Testis (tissue), 2 donors: ENCODE results near the gene ALOXE3.

Experiments used
- CTCF ChIP-seq, 3 experiments: fragments of 450-650 bp in 2 of 3; fragments of 200-600 bp in 1 of 3; sonication (generic) in 1 of 3; IDR thresholded peaks; one replicate each; pipeline ENCODE4 v1.5.1; 2016 to 2019; ENCODE audit warnings: antibody characterized with exemption in 3 of 3, mild to moderate bottlenecking in 2 of 3, moderate library complexity in 1 of 3
- POLR2A ChIP-seq: fragments of 450-650 bp; IDR thresholded peaks from one replicate; pipeline ENCODE4 v1.6.1; 2017; ENCODE audit warnings: antibody characterized with exemption, mild to moderate bottlenecking, moderate library complexity

DNA sequence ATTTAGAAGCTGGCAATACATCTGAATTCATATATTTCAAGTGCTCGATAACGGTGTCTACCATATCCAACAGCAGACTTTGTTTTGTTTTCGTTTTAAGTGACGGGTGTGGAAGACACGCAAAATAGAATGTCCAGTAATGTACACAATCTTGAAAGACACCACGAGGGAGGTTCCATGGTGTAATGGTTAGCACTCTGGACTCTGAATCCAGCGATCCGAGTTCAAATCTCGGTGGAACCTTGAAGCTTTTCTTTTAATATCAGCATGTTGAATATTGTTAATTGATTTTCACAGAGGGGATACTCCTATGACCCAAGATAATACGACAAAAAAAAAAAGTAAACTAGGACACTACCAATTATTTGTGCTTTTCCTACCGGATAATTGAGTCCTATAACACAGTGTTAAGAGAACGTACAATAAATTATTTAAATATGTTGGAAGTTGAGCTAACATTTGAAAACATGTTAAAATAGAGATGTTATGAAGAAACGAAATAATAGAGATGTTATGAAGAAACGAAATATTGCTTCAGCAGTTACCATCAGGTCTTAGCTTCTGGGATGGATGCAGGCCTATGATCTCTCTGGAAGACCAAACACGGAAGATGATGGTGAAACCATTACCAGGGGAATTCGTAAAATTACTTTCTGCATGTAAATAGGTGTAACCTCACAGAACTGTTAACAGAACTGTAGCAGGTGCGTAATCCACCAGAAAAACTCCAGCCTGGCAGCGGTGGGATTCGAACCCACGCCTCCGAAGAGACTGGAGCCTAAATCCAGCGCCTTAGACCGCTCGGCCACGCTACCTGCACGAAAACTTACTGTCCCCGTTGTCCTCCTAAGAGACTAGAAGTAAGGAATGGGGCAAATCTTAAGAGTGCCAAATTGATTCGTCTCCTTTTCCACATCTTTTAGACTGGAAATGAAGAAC is 1.5 kb upstream of the ALOXE3 start:
- no peak for TF ChIP-seq CTCF (IDR thresholded peaks at IDR 0.05)
- no peak for TF ChIP-seq POLR2A
